MV-4-11 (cell line): ENCODE results near the gene DNM1.
A peak's percentile ranks its signal among the peaks of the same experiment; 100 is the strongest.

ENCODE experiments used
- DNase-seq: peaks from one replicate; lab custom pipeline; 2025; lab: John Stamatoyannopoulos, UW

DNM1 gene

DNA sequence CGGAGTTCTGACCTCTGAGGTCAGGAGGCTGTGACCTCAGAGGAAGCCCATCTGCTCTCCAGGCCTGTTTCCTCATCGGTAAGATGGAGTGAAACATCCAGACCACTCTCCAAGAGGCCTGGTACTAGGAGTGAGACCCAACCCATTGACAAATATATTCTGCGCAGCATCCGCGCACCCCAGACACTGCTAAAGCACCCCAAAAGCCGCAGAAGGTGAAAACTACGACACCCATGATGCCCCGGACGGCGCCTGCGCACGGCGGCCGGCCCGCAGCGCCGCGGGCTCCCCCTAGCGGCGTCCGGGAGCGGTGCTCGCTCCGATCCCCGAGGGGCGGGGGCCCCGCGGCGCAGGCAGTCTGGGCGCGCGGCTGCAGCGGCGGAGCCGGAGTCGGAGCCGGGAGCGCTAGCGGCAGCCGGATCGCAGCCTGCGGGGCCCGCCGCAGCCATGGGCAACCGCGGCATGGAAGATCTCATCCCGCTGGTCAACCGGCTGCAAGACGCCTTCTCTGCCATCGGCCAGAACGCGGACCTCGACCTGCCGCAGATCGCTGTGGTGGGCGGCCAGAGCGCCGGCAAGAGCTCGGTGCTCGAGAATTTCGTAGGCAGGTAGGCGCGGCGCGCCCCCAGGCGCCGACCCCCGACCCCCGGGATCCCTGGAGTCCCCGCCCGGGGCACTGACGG is at the start of gene DNM1:
DNM1 (plus strand) TSS at position 356 of the 683 bp plus-strand sequence; CDS start at position 448, 92 bp downstream.
- peak; percentile 55 for DNase-seq

DNA sequence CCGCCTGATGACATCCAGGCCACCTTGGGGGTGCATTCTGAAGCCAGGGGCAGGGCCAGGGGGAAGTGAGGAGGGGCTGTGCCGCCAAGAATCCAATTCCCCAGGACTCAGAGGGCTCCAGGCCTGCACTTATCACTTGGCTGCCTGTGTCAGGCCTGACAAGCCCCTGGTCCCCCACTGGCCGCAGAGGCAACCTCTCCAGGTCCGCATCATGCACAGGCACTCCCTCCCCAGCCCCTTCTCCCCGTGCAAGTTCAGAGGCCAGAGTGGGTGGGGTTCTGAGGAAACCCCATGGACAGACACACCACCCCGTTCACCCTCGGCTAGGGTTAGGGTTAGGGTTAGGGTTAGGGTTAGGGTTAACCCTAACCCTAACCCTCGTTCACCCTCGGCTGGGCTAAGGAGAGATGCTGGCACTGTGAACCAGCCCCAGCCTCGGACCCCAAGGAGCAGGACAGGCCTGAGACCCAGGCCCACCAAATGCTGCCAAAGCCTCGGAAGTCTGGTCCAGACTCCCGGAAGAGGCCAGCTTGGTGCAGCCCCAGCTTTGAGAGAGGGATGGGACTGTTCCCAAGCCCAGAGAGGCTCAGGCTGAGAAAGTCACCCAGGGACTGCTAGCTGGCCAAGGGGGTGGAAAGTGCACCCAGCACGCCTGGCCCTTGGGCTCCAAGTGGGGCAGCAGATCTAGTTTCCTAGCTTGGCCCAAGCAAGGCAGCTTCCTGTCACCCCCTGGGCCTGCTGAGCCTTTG is 49.1 kb upstream of the DNM1 start:
- no peak for DNase-seq

DNA sequence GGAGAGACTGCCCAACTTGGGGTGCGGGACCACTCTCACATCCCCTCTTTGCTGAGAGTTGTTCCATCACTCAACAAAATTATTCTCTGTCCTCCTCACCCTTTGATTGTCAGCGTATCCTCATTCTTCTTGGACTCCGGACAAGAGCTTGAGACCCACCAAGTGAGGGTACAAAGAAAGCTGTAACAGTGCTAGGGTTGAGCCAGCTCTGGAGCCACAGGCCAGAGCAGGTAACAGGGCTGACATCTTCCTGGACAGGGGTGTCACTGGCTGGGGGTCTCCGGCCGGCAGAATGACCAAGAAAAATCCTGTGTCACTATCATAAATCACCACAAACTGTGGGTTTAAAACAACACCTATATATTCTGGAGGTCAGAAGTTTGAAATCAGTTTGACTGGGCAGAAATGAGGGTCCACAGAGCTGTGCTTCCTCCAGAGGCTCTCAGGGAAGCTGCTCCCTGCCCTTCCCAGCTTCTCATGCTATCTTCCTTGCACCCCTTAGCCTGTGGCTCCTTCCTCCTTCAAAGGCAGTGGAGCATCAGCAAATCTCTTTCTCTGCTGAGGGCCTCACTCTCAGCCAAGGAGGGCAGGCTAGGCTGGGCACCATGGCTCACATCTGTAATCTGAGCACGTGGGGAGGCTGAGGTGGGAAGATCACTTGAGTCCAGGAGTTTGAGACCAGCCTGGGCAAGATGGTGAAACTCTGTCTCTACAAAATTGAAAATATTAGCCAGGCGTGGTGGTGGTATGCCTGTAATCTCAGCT is 47.3 kb upstream of the DNM1 start:
- no peak for DNase-seq

GRCh38 chr9:128159522-128159783 is 43.7 kb upstream of the DNM1 start:
- peak; percentile 58 for DNase-seq

DNA sequence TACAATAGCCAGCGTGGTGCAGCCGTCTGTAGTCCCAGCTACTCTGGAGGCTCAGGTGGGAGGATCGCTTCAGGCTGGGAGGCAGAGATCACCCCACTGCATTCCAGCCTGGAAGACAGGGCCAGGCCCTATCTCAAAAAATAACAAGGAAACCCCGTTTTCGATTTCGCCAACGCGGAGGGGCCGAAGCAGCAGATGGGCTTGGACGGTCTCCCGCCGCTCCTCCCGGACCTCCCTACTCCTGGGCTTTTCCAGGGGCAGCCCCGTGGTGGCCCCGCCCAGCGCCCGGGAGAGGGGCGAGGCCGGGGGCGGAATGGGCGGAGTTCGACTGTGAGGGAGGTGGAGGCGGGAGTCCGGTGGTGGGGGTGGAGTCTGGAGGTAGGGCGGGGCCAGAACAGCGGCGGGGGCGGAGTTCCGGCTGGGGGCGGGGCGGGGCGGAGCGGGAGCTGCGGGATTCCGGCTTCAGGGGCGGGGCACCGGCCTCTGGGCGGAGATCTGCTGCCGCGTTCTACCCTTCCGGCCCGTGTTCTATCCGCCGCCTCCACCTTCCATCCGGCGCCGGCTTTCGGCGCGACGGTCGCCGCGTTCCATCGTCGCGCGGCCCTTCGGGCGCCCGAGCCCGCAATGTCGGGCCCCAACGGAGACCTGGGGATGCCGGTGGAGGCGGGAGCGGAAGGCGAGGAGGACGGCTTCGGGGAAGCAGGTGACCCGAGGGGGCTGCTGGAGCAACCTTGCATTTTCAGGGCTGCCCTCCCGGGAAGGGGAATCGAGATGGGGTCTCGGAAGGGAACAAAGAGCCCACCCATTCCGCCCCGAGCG is 43.2 kb upstream of the DNM1 start, which contains the start of gene BBLN:
BBLN (plus strand) TSS at position 482 of the 819 bp plus-strand sequence; CDS start at position 625, 143 bp downstream.
- DNase-seq, result peak; percentile 75

- no peak for DNase-seq
Measured at GRCh38 chr9:128160603-128160987, 42.6 kb upstream of the DNM1 start.

GRCh38 chr9:128161215-128161902 is 41.8 kb upstream of the DNM1 start:
- DNase-seq, result no peak

- DNase-seq, result no peak
Measured at GRCh38 chr9:128162215-128163026, 40.8 kb upstream of the DNM1 start.

GRCh38 chr9:128163027-128163515 is 40.1 kb upstream of the DNM1 start:
- DNase-seq, result no peak

DNA sequence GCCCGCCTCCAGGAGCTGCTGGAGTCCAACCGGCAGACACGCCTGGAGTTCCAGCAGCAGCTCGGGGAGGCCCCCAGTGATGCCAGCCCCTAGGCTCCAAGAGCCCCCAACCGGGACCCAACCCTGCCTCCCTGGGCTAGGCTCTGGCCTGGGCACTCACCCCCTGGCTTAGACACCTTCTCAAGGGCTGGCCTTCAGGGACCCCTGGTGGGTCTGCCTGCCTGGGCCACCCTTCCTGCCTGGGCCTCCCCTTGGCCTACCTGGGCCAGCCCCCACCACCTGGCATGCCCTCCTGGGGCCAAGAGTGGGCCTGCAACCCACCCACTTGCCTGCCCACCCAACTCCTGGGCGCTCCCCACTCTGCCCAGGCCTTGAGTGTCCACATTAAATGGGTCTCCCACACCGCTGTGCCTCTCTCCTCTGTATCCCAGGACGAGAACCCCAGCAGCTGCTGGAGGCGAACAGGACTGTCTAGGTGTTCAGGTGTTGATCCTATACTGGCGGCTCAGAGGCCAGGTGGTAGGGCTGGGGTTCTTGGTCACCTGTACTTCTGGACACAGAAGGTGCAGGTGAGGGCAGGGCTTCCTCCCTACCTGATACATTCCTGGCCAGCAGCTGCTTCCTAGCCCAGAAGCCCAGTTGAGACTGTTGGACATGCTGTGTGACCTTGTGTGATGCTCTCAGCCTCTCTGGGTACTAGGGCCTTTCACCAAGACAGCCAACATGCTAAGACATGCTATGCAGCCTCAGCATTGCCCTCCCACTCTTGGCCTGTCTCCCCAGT is 39.5 kb upstream of the DNM1 start:
- DNase-seq, result no peak

GRCh38 chr9:128164307-128164885 is 38.8 kb upstream of the DNM1 start:
- peak; percentile 25 for DNase-seq

GRCh38 chr9:128166169-128166568 is 37.0 kb upstream of the DNM1 start:
- no peak for DNase-seq

DNA sequence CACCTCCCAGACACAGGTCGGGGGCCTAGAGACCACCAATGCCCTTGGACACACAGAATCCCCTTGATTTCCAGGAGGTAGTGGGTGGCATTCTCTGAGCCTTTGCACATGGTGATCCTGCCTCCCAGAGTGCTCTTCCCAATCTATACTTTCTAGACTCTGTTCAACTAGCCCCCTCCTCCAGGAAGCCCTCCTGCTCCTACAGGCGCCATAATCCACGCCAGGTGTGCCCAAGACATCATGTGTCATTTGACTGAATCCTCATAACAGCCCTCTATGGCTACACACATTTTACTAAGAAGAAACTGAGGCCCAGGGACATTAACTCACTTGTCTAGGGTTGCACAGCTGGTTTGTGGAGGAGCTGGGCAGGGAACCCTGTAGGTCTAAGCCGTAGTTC is 36.0 kb upstream of the DNM1 start:
- DNase-seq, result no peak

DNA sequence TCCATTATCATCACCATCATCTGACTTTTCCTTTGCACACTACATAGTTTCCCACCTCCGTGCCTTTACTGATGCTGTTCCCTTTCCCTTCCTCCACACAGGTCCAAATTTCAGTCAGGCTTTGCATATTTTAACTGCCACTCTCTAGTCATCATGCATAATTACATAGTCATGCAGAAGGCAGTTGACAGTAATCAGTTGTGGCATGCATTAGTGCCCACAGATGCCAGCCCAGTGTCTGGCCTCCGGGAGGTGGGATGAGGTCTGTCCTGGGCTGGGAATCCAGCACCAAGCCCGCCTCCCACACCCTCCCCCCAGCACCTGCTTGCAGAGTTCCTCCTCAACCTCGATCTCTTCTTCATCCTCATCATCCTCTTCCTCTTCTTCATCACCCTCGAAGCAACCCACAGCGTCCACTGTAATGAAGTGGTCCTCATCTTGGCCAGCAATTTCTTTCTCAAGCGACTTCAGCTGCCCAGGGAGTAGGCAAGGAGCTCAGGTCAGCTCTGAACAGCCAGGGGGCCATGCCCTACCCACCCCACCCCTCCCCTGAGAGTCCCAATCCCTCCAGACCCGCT is 34.4 kb upstream of the DNM1 start:
- no peak for DNase-seq

- DNase-seq, result no peak
Measured at GRCh38 chr9:128169492-128169891, 33.7 kb upstream of the DNM1 start.

DNA sequence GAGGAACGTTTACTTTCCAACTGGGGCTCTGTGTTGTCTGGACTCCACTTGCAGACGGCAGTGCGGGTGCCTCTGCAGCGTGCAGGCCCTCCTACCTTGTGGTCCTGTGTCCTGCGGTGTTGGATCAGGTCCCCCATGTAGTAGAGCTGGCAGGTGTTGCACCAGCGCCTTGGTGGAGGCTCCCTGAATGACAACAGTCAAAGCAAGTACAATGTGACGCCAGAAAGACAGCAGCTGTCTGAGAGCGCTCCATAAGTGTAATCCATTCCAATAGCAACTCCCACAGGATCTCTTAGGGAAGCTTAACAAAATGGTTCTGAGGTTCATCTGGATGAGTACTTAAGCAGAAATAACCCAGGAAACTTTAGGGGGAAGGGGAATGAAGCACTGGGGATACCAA is 33.3 kb upstream of the DNM1 start:
- DNase-seq, result no peak

DNA sequence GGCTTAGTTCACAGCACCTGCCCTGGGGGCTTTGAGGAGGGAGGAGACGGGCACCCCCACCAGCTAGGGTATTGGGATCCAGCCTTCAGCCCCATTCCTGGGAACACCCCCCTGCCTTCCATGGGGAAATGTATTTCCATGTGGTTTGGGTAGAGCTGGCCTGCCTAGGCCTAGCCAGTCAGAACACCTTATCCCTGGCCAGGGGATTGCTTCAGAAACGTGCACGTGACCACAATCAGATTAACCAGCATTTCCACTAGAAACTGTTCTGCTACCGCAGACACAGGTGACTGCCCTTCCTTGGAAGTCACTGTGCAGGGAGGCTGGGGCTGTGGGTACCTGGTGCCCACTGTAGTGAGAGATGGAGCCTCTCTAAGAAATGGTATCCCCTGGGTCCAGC is 29.1 kb upstream of the DNM1 start:
- DNase-seq, result no peak

- no peak for DNase-seq
Measured at GRCh38 chr9:128175102-128175563, 28.0 kb upstream of the DNM1 start.

GRCh38 chr9:128175726-128176125 is 27.5 kb upstream of the DNM1 start:
- DNase-seq, result no peak
